Measurements from ENCODE around the gene PPP1R12B. TPM values are rescaled to one million over a fixed set of nuclear protein-coding genes. Genes with fewer than 3 reads are reported as not detected.
"Not testable (repeated sequence)": the region's sequence is repeated elsewhere in the genome, so short reads cannot be mapped to it uniquely, and the experiment has no call there.

PPP1R12B gene
- total RNA-seq, 1 donor from 2014 or later, result 49.1 TPM

- intact Hi-C loops (cut with DNase I), result no loop called here
- Histone ChIP-seq H3K9me3 (no peaks in the 10 kb centered on the region), H3K4me3 (peak overlapping the region; percentile 99), H3K4me1 (peaks cover 12% of the 10 kb centered on the region), H3K27ac (peak overlapping the region; percentile 95), H3K36me3 (no peaks in the 10 kb centered on the region), H3K27me3 (no peaks in the 10 kb centered on the region)
- ATAC-seq (peak; percentile 1), DNase-seq (no peak)
- no peak for TF ChIP-seq CTCF (IDR thresholded peaks at IDR 0.05)
Measured at GRCh38 chr1:202349206-202349928, 868 bp downstream of the PPP1R12B start.

GRCh38 chr1:202351725-202352124 is 3.2 kb downstream of the PPP1R12B start:
- no peak overlapping the region for H3K27ac ChIP-seq
- H3K36me3 ChIP-seq, result no peaks in the 10 kb centered on the region
- intact Hi-C loops (cut with DNase I), result no loop called here

GRCh38 chr1:202352583-202353197 is 4.2 kb downstream of the PPP1R12B start:
- DNase-seq; H3K9me3 ChIP-seq; H3K36me3 ChIP-seq; H3K4me3 ChIP-seq; H3K27me3 ChIP-seq; ATAC-seq; intact Hi-C loops (cut with DNase I); H3K27ac ChIP-seq: not testable (repeated sequence)
- H3K4me1 ChIP-seq, result peaks cover 12% of the 10 kb centered on the region

More at GRCh38 chr1:202351725-202352124, 3.2 kb downstream of the PPP1R12B start:
- TF ChIP-seq CTCF (IDR thresholded peaks at IDR 0.05), result no peak
- Histone ChIP-seq H3K4me1 (peaks cover 12% of the 10 kb centered on the region), H3K9me3 (no peaks in the 10 kb centered on the region), H3K27me3 (no peaks in the 10 kb centered on the region), H3K4me3 (no peak overlapping the region)
- DNase-seq, result no peak
- ATAC-seq, result no peak

GRCh38 chr1:202355944-202356553 is 7.5 kb downstream of the PPP1R12B start:
- H3K36me3 ChIP-seq, result no peaks in the 10 kb centered on the region
- peaks cover 6% of the 10 kb centered on the region for H3K4me1 ChIP-seq
- intact Hi-C loops (cut with DNase I), result no loop called here
- H3K4me3 ChIP-seq, result no peak overlapping the region
- no peak for DNase-seq
- TF ChIP-seq CTCF (IDR thresholded peaks at IDR 0.05), result no peak
- no peak for ATAC-seq
- H3K27ac ChIP-seq, result no peak overlapping the region
- no peaks in the 10 kb centered on the region for H3K9me3 ChIP-seq
- H3K27me3 ChIP-seq, result no peaks in the 10 kb centered on the region

GRCh38 chr1:202357506-202357905 is 9.0 kb downstream of the PPP1R12B start:
- no peak for TF ChIP-seq CTCF (IDR thresholded peaks at IDR 0.05)
- ATAC-seq (no peak), DNase-seq (no peak)
- intact Hi-C loops (cut with DNase I), result no loop called here
- H3K36me3 ChIP-seq, result no peaks in the 10 kb centered on the region
- no peak overlapping the region for H3K27ac ChIP-seq
- no peaks in the 10 kb centered on the region for H3K9me3 ChIP-seq
- H3K27me3 ChIP-seq, result no peaks in the 10 kb centered on the region
- no peaks in the 10 kb centered on the region for H3K4me1 ChIP-seq
- no peak overlapping the region for H3K4me3 ChIP-seq

- intact Hi-C loops (cut with DNase I), result no loop called here
- ATAC-seq (no peak), DNase-seq (no peak)
- H3K27me3 ChIP-seq, result no peaks in the 10 kb centered on the region
- H3K4me3 ChIP-seq, result no peak overlapping the region
- no peaks in the 10 kb centered on the region for H3K36me3 ChIP-seq
- H3K4me1 ChIP-seq, result peaks cover 3% of the 10 kb centered on the region
- H3K9me3 ChIP-seq, result no peaks in the 10 kb centered on the region
- TF ChIP-seq CTCF (IDR thresholded peaks at IDR 0.05), result no peak
- no peak overlapping the region for H3K27ac ChIP-seq
Measured at GRCh38 chr1:202361224-202361623, 12.7 kb downstream of the PPP1R12B start.

All from upper lobe of right lung (tissue), 1 donor.